HG03175 (cell line): Measurements from ENCODE around the gene ATAD3B.
"Not testable (repeated sequence)": the region's sequence is repeated elsewhere in the genome, so short reads cannot be mapped to it uniquely, and the experiment has no call there.

ENCODE experiments used
- ATAC-seq: cut with Tn5 transposase; IDR thresholded peaks from one replicate; pipeline ENCODE4 v1.9.1; 2021; ENCODE audit warnings: mild to moderate bottlenecking, moderate library complexity; ENCODE audit not compliant: unreplicated experiment

The ATAD3B gene

DNA sequence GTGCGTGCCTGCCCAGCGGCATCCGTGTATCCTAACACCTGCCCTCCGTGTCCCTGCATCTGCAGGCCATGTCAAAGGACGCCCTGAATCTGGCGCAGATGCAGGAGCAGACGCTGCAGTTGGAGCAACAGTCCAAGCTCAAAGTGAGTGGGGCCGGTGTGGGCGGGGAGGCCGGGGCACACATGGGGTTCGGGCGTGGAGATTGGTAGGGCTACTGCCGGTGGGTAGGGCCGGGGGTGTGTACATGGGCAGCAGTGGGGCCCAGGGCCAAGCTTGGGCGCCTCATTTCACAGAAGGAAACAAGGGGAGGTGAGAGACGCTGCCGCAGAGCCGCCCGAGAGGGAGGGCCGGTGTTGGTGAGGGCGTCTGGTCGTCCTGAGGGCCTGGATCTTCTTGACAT is 20.9 kb upstream of the ATAD3B start:
- not testable (repeated sequence) for ATAC-seq

DNA sequence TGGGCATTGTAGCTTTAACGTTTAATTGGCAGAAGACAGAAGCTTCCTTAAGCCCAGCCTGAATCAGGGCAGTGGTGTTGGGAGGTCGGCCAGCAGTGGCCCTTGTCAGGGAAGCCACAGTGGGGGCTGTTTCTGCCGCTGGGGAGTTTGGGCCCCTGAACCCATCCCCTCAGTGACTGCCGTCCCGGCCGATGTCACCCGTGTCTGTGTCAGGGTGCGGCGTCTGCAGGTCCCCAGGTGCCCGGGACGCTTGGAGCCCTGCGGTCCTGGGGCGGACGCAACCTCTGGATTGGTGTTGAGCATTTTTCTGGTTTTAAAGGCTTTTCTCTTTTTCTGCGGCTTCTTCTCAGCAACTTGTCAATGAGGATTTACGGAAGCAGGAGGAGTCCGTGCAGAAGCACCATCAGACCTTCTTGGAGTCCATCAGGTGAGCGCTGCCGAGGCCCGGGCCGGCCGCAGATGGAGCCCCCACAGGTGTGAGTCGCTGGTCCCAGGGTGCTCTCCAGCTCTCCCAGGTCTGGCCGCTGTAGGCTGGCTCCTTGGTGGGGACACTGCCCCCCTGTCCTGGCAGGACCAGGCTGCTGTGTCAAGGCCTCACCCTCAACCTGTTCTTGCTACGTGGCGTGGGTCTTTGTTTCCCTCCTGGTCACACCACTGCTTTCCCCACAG is 19.7 kb upstream of the ATAD3B start:
- no peak for ATAC-seq

DNA sequence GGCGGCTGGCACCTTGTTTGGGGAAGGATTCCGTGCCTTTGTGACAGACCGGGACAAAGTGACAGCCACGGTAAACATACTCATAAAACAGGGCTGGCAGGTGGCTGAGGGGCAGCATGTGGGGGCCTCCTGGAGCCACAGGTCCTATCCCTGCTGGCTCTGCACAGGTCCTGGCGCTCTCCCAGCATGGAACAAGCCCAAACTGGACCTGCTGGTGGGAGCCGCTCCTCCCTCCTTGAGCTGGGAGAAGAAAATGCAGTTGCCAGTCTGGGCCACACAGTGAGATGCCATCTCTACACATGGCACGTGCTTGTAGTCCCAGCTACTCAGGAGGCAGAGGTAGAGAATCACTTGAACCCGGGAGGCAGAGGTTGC is 19.2 kb upstream of the ATAD3B start:
- not testable (repeated sequence) for ATAC-seq

DNA sequence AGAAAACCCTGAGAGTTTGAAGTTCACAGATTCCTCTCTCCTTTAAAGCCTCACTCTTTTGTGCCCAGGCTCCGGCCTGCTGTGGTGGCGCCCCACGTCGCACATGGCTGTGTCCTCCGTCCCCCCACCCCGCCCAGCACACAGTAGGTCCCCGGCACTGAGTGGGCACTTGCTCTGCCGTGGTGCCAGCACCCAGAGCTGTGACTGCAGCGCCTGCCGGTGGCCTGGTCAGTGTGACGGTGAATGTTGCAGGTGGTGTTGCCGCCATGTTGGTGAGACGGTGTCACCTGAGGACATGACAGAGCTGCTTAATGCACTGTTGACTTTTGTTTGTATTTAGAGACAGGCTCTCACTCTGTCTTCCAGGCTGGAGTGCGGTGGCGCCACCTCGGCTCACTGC is 18.7 kb upstream of the ATAD3B start:
- no peak for ATAC-seq

DNA sequence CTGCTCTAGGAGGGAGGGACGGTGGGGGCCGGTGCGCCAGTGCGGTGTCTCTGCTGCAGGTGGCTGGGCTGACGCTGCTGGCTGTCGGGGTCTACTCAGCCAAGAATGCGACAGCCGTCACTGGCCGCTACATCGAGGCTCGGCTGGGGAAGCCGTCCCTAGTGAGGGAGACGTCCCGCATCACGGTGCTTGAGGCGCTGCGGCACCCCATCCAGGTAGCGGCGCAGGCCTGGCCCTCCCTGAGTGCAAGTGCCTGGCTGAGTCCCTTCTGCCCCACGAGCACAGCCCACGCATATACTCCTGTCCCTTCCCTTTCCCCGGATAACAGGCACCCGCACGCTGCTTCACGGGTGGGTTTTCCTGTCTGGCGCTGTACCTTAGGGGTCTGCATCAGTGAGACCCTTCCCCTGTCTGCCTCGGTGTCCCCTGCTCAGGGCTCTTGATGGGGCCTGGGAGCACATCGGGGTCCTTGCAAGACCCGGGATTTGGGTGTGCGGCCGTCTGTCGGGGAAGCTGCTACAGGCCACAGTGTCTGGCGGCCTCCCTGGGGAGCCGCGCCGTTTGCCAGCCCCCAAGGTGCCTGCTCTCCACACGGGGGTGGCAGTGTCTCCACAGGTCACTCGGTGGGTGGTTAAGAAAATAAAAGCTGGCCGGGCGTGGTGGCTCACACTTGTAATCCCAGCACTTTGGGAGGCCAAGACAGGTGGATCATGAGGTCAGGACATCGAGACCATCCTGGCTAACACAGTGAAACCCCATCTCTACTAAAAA is 17.1 kb upstream of the ATAD3B start:
- not testable (repeated sequence) for ATAC-seq

DNA sequence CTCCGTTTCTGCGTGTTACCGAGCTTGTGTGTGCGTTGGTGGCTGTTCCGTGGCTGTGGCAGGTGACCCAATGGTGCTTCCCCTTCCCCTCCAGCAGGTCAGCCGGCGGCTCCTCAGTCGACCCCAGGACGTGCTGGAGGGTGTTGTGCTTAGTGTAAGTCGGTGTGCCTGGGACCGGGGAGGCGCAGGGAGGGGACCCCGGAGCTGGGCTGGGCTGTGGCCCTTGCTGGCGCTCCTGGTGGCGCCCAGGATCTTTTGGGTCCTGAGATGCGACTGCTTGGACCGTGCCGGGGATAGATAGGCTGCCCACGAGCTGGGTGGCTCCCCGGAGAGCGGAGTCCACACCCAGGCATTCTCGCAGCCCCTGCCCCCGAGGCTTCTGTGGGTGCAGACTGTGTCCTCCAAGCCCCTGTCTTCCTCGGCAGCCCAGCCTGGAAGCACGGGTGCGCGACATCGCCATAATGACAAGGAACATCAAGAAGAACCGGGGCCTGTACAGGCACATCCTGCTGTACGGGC is 16.1 kb upstream of the ATAD3B start:
- ATAC-seq, result no peak

DNA sequence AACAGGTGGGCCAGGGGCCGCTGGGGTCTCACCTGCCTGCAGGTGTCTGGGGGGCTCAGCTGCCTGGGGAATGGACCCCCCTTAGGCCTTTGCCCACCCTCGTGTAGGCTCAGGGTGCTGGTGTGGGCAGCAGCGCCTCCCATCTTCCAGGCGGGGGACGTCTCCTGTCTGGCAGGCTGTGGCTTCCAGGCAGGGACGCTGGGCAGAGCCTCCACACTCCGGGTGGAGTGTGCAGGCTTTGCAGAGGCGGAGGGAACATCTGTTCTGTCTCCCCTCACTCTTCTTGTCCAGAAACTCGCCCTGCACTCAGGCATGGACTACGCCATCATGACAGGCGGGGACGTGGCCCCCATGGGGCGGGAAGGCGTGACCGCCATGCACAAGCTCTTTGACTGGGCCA is 15.6 kb upstream of the ATAD3B start:
- ATAC-seq, result not testable (repeated sequence)

DNA sequence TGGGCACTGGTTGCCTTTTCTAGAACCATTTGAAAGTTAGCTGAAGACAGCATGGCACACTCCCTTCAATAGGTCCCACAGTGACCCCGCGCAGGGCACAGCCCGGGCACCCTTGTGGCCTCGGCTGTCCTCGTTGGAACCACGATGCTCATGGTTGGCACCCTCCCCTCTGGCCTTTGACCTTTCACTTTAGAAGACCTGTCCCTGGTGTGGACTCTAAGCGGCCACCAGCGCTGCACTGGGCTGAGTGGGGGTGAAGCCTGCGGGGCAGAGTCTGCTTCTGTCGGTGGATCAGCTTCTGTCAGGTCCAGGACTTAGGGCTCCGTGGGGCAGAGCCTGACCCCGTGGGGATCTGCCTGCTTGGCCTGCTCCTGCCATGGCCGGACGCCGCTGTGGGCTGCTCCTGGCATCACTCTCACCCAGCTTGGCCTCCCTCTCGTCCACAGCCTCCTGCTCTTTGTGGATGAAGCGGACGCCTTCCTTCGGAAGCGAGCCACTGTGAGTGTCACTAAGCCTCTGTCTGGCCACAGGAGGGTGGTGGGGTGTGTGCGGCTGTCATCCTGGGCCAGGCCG is 14.8 kb upstream of the ATAD3B start:
- not testable (repeated sequence) for ATAC-seq

DNA sequence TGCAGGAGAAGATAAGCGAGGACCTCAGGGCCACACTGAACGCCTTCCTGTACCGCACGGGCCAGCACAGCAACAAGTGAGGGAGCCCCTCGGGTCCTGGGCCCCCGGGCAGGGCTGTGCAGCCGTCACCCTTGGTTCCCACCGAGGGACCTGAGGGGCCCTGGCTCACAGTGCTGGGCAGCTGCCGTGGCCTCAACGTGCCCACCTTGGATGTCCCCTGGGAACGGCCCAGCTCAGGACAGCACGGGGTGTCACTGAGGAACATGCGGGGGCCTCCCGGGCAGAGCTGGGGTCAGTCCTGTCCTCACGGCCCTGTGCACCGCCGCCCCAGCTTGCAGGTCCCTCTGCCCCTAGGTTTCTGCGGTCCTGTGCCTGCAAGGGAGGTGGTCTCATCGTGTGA is 12.4 kb upstream of the ATAD3B start:
- not testable (repeated sequence) for ATAC-seq

DNA sequence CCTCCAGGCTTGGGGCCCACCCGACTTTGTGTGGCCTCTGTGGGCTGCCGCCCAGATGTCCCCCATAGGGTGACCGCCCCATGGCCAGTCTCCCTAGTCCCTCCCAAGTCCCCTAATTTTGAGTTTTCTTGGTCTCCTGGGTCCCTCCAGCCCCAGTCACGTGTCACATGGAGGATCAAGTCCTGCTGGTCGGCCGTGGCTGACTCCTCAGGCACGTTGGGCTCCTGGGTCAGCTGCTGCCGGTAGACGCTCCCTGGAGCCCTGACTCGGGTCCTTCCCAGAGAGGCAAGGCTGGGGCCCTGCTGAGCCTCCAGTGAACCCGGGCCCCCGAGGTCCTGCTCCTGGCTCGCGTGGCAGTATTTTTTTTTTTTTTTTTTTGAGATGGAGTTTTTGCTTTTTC is 11.9 kb upstream of the ATAD3B start:
- not testable (repeated sequence) for ATAC-seq

DNA sequence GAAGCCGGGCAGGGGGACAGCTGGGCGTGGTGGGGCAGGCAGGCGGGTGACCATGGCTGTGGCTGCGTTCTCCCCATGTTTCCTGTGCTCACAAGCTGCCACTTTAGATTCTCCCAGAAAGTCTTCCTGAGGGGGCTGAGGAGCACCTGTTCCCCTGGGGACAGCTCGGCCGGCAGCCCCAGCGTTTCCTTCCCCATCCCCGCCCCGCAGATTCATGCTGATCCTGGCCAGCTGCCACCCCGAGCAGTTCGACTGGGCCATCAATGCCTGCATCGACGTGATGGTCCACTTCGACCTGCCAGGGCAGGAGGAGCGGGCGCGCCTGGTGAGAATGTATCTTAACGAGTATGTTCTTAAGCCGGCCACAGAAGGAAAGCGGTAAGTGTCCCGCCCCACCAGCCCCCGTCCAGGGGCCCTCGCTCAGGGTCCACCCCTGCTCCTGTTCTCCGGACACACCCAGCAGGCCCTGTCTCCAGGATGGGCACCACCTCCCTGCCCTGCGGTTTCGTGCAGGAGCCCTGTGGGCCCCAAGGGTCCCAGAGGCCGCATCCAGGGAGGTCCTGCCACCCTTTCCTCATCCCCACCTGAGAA is 10.9 kb upstream of the ATAD3B start:
- ATAC-seq, result no peak

DNA sequence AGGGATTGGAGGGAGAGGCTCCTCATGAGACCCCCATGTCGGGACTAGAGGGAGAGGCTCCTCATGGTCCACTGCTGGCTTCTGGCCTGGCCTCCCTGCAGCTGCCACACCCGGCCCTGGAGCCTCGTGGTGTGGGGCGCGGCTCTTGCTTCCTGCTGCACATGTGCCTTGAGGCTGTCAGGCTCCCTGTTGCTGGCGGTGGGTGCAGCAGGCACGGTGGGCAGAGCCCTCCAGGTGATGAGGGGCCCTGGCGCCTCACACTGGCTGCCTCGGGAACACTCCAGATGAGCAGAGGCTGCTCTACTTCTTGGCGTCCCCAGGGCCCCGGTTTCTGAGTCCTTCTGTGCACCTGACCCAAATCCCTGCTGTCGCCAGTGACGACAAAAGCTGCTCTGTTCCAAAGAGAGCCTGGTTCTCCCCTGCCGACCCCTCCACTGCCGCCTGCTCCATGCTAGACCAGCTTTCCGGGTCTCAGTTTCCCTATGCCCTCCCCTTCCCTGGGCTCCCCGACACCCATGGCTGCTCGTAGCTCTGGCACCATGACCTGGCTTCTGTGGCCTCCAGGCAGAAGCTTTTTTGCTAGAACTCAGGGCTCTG is 9.7 kb upstream of the ATAD3B start:
- ATAC-seq, result no peak

DNA sequence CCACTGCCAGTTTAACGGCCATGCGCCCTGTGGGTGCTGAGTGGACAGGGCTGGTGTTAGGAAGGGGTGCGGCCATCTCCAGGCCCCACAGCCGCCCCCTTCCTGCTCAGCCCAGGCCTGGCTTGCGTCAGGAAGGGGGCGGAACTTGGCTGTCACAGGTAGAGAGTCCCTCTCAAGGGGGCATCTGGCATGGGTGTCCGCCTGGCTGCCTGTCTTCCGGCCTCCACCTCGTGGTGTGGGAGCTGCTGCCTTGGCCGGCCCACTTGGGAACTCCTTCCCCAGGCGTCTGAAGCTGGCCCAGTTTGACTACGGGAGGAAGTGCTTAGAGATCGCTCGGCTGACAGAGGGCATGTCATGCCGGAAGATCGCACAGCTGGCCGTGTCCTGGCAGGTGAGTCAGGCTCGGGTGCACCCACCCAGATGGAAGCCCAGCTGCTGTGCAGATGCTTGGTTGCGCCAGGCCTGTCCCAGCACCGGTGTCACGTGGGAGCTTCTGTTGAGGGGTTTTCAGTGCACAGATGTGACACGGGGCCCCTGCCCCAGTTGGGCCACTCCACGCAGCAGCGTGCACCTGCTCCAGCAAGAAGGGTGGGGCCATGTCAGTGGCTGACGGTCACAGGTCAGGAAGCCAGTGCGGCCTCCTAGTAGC is 9.1 kb upstream of the ATAD3B start:
- ATAC-seq, result peak; percentile 55

DNA sequence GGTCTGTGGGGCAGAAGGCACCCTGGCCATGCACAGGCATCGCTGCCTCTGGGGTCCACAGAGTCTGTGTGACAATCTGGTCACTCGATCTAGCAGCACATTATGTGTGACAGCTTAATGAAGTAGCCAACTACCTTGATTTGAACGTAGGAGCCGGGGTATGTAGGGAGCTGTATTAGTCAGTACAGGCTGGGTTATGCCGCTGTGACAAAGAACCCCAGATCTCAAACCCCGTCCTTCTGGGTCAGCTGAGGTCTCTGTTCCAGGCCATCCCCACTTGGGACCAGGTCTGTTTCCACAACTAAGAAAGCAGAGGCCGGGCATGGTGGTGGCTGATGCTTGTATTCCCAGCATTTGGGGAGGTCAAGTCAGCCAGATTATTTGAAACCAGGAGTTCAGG is 8.3 kb upstream of the ATAD3B start:
- no peak for ATAC-seq

DNA sequence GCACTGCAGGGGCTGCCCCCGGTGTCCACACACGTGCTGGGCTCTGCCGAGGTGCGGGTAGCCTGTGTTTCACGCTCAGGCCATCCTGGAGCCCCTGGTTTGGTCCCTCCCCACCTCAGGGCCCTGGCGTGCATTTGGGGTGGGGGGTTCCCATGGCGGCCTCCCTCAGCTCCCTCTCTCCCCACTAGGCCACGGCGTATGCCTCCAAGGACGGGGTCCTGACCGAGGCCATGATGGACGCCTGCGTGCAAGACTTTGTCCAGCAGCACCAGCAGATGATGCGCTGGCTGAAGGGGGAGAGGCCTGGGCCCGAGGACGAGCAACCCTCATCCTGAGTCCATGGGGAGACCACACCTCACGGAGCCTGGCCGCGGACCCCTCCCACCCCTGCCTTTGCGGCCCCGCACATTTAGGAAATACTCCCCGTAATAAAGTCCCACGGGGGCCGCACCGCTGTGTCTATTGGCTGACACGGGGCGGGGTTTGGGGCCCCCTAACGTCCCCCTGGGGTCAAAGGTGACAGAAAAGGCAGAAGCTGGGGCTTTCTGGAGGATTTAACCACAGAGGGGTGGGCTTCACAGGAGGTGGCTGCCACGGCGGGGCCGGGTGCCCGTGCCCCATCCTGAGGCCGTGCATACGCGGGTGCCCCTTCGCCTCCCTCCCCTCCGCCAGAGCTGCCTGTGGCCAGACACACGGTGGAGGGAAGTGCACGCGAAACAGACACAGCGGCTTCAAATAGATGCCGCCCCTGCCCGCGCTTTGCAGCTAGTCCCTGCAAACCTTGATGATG is 3.2 kb upstream of the ATAD3B start:
- ATAC-seq, result not testable (repeated sequence)

DNA sequence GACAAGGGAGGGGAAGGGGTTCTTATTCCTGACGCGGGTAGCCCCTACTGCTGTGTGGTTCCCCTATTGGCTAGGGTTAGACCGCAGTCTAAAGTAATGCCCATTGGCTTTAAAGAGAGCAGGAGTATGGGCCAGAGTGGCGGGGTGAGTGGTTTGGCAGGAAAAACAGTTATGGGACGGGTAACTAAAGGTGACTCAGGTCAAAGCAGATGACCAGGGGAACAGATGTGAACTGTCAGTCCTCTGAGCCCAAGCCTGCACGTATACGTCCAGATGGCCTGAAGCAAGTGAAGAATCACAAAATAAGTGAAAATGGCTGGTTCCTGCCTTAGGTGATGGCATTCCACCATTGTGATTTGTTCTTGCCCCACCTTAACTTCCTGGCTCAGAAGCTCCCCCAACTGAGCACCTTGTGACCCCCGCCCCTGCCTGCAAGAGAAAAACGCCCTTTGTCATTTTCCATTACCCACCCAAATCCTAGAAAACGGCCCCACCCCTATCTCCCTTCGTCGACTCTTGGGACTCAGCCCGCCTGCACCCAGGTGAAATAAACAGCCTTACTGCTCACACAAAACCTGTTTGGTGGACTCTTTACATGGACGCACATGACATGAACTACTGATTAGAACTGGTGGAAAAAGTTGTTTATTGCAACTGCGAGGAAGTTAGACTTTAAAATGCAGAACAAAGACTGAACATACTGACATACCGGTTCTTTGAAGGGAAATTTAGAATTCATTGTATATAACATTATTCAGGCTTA is 758 bp upstream of the ATAD3B start:
- ATAC-seq, result no peak

DNA sequence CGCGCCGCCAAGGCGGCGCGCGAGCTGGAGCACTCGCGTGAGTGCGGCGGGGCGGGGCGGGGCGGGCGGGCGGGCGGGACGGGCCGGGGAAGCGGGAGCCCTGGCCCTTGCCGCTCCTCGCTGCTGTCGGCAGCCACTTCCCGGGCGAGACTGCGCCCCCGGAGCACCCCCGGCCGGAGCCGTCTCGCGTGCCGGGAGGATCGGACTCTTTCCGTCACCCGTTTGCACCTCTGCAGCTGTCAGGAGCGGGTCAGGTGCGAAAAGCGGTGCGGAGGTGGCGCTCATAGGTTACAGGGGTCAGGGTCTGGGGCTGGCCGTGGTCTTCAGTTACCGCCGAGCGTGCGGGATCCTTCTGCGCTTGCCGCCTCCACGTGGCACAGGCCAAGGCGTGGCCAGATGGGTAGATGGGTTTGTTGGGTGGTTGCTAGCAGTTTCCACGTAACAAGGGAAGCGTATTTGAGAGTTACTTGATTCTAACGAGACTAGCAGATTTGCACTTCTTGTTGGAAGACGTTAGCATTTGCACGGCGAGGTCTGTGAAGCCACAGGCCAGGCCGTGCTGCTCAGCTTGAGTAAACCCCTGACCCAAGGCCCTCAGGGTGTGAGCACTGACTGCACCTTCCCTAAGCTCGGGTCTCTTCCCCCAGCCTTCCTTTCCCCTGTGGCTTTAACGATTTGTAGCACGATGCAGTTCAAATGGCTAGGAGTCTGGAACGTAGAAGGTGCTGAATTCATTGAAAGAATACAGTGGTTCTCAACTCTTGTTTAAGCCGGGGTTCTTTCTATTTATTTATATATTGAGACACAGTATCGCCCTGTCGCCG is 700 bp downstream of the ATAD3B start:
- ATAC-seq, result peak; percentile 34

DNA sequence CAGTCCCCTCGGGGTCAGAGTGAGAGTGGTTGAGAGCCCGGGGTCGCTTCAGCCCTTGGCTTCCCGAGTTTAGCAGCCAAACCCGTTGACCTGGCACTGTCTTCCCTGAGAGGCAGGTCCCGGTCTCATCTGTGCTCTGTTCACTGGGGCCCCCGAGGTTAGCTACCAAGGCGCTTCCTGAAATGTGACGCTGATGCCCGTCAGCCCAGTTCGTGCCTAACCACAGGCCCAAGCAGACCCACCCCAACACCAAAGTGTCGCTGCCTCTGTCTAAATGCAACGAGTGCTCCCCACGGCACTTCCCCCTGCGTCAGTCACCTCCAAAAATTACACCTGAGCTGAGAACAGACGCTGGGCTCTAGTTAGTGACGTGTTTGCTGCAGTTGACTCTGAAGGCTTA is 4.4 kb downstream of the ATAD3B start:
- not testable (repeated sequence) for ATAC-seq
